ENCODE results near the gene COQ8B. TPM values are rescaled to one million over a fixed set of nuclear protein-coding genes. Genes with fewer than 3 reads are reported as not detected.

Gene COQ8B
- polyA plus RNA-seq, 1 donor (not counting 4 experiments of a cell fraction or from before 2014, with no cell fraction given): 11.0 TPM

GRCh38 chr19:40642051-40642706 is 74.5 kb downstream of the COQ8B start:
- no peak overlapping the region for H3K4me2 ChIP-seq (ENCODE audit: control insufficient read depth, extremely low read depth, insufficient read depth, low read depth, low read length)
- TF ChIP-seq CTCF (optimal IDR thresholded peaks at IDR 0.05 in 1 of 3, IDR thresholded peaks at IDR 0.05 in 1 of 3, conservative IDR thresholded peaks at IDR 0.05 in 1 of 3; ENCODE audit: extremely low read depth in 1 of 3, insufficient read depth in 2 of 3, low read length in 3 of 3): no peak
- TF ChIP-seq EZH2 (IDR thresholded peaks at IDR 0.05; ENCODE audit: low read length): no peak
- no peak overlapping the region for H3K9ac ChIP-seq (ENCODE audit: control insufficient read depth, extremely low read depth, insufficient read depth, low read length)
- no peak overlapping the region for H3K4me3 ChIP-seq (ENCODE audit: control insufficient read depth in 2 of 3, extremely low read depth in 1 of 3, insufficient read depth in 2 of 3, low read depth in 1 of 3, low read length in 3 of 3)
- no peak overlapping the region for H2AFZ ChIP-seq (ENCODE audit: control insufficient read depth, low read length)
- no peaks in the 10 kb centered on the region for H3K9me3 ChIP-seq (ENCODE audit: control insufficient read depth, low read depth, low read length)
- H3K36me3 ChIP-seq (ENCODE audit: control insufficient read depth in 2 of 2, extremely low read depth in 1 of 2, insufficient read depth in 2 of 2, low read length in 2 of 2): no peaks in the 10 kb centered on the region
- peaks cover 4% of the 10 kb centered on the region for H3K4me1 ChIP-seq (ENCODE audit: control insufficient read depth, extremely low read depth, insufficient read depth, low read length)
- no peaks in the 10 kb centered on the region for H4K20me1 ChIP-seq (ENCODE audit: control insufficient read depth, extremely low read depth, insufficient read depth, low read length)
- dilution Hi-C loops (cut with MboI; ENCODE audit: extremely low pct_ligation_motif_present, low sequenced_read_pairs): no loop called here
- no peak overlapping the region for H3K27ac ChIP-seq (ENCODE audit: control insufficient read depth, insufficient read depth, low read length)
- H3K79me2 ChIP-seq (ENCODE audit: control insufficient read depth, insufficient read depth, low read length): no peaks in the 10 kb centered on the region
- no peak for FAIRE-seq
- H3K27me3 ChIP-seq (ENCODE audit: control insufficient read depth, extremely low read depth, insufficient read depth, low read length): no peaks in the 10 kb centered on the region
- DNase-seq (ENCODE audit: low read depth, low spot score): no peak
- no peaks in the 10 kb centered on the region for H3K9me1 ChIP-seq (ENCODE audit: control insufficient read depth, extremely low read depth, insufficient read depth, low read length)

Small RNAs within 50 kb of the gene (small RNA-seq; reads per million reads assigned to genes)
- 0 reads per million in 3 experiments for gene RNU6-195P (ENCODE audit: insufficient read length in 3 of 3, low read depth in 3 of 3, low replicate concordance in 1 of 3)

Other genes with a start within 250 kb of the COQ8B start
- 0.06 to 0.28 TPM (median 0.17 TPM) in 3 replicates for gene SPTBN4, start 249.9 kb downstream of the COQ8B start, polyA plus RNA-seq
- 20.2 to 41.3 TPM (median 27.2 TPM) in 3 replicates for gene SHKBP1, start 140.0 kb downstream of the COQ8B start, polyA plus RNA-seq
- 25.9 to 48.0 TPM (median 29.6 TPM) in 3 replicates for gene LTBP4, start 115.5 kb downstream of the COQ8B start, polyA plus RNA-seq
- 5.5 to 6.0 TPM (median 5.7 TPM) in 3 replicates for gene NUMBL, start 26.2 kb downstream of the COQ8B start, polyA plus RNA-seq
- gene ITPKC, start 226 bp upstream of the COQ8B start, polyA plus RNA-seq: 17.0 to 32.6 TPM (median 17.2 TPM) in 3 replicates
- 1.4 to 2.8 TPM (median 1.4 TPM) in 3 replicates for gene ACTMAP, start 33.6 kb upstream of the COQ8B start, polyA plus RNA-seq
- gene SNRPA, start 34.3 kb upstream of the COQ8B start, polyA plus RNA-seq: 54.5 to 129 TPM (median 93.4 TPM) in 3 replicates
- 3.4 to 7.4 TPM (median 5.5 TPM) in 3 replicates for gene MIA, start 58.6 kb upstream of the COQ8B start, polyA plus RNA-seq
- gene RAB4B, start 61.4 kb upstream of the COQ8B start, polyA plus RNA-seq: 13.2 to 17.1 TPM (median 15.0 TPM) in 3 replicates
- gene EGLN2, start 82.3 kb upstream of the COQ8B start, polyA plus RNA-seq: 31.6 to 57.0 TPM (median 41.0 TPM) in 3 replicates
- not detected in 3 replicates for gene CYP2A6, start 133.6 kb upstream of the COQ8B start, polyA plus RNA-seq
- gene CYP2A7, start 165.3 kb upstream of the COQ8B start, polyA plus RNA-seq: not detected in 3 replicates

Measured in keratinocyte (primary cell).